Lower leg skin (tissue), 4 donors: Measurements from ENCODE around the gene WASHC3. TPM values are rescaled to one million over a fixed set of nuclear protein-coding genes. Genes with fewer than 3 reads are reported as not detected.

ENCODE experiments used
- total RNA-seq, 4 donors: library from RNA; depleted of rRNA; stranded (reverse); fragments of >200 nt; gene quantifications; one replicate each; pipeline ENCODE4 v1.1.0, GENCODE V29; 2016

WASHC3 gene
- total RNA-seq, 4 donors from 2014 or later: 33.5 to 74.7 (median 53.6) TPM

Other genes with a start within 250 kb of the WASHC3 start
- 10 to 100 TPM; 24.3 to 45.9 (median 32.6) TPM for gene GNPTAB, start 231.0 kb downstream of the WASHC3 start, total RNA-seq
- 1 to 10 TPM; 4.5 to 8.1 (median 5.9) TPM for gene DRAM1, start 184.4 kb downstream of the WASHC3 start, total RNA-seq
- 10 to 100 TPM; 12.9 to 28.9 (median 15.7) TPM for gene NUP37, start 58.1 kb upstream of the WASHC3 start, total RNA-seq
- gene PARPBP, start 58.2 kb upstream of the WASHC3 start, total RNA-seq: 1 to 10 TPM; 1.2 to 2.0 (median 1.6) TPM
- not detected for gene PMCH, start 135.8 kb upstream of the WASHC3 start, total RNA-seq